GM19351 (cell line): Measurements from ENCODE around the gene TMOD4.

Source experiments
- ATAC-seq: cut with Tn5 transposase; IDR thresholded peaks from one replicate; pipeline ENCODE4 v1.9.1; 2021; ENCODE audit warnings: mild to moderate bottlenecking, moderate library complexity; ENCODE audit not compliant: unreplicated experiment

The TMOD4 gene

GRCh38 chr1:151143986-151144385 is 31.8 kb downstream of the TMOD4 start:
- ATAC-seq: no peak

GRCh38 chr1:151143057-151143435 is 32.7 kb downstream of the TMOD4 start:
- ATAC-seq: no peak

- no peak for ATAC-seq
These were observed 33.2 kb downstream of the TMOD4 start for GRCh38 chr1:151142411-151143056.

- no peak for ATAC-seq
These were observed 38.0 kb downstream of the TMOD4 start for GRCh38 chr1:151137789-151138188.

GRCh38 chr1:151135433-151136385 is 40.1 kb downstream of the TMOD4 start:
- no peak for ATAC-seq

GRCh38 chr1:151134991-151135390 is 40.8 kb downstream of the TMOD4 start:
- no peak for ATAC-seq

GRCh38 chr1:151134396-151134795 is 41.4 kb downstream of the TMOD4 start:
- no peak for ATAC-seq

- ATAC-seq: no peak
These were observed 42.6 kb downstream of the TMOD4 start for GRCh38 chr1:151133018-151133806.

GRCh38 chr1:151132335-151133017 is 43.3 kb downstream of the TMOD4 start:
- no peak for ATAC-seq

GRCh38 chr1:151131701-151132334 is 44.0 kb downstream of the TMOD4 start:
- no peak for ATAC-seq

GRCh38 chr1:151130987-151131586 is 44.7 kb downstream of the TMOD4 start:
- no peak for ATAC-seq

GRCh38 chr1:151128800-151129199 is 47.0 kb downstream of the TMOD4 start:
- ATAC-seq: no peak

- no peak for ATAC-seq
These were observed 50.9 kb downstream of the TMOD4 start for GRCh38 chr1:151124763-151125403.
